ENCODE results near the gene ABCA12.

DNA sequence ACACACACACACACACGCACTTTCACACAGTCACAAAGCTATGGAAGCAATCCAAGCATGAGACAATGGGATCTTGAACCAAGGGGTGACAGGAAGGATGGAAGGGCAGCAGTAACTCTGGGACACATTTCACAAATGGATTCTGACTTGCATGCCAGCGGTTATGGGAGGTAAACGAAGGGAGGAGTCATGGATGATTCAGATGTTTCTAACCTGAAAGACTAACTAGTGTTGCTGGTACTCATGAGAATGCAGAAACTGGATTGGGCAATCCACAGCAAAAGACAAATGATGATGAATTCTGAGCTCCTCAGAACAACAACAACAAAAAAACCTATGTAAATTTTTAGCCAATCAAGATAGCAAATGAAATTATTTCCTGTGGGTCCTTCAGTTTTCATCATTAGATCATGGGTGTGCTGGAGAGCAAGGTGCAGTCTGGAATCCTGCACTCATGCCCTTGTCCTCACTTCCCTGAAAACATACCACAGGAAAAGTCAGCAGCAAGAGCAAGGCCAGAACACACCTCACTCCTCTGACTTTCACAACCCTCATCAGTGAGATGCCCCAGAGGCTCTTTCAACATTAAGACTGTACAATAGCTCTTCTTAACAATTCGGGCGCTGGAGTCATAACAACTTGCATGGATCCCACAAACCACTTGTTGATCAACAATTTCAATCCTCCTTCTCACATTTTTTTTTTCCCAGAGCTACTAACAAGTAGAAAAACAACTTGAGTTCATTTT lies 32.6 kb downstream of the ABCA12 start:
- TF ChIP-seq EP300 (IDR thresholded peaks at IDR 0.05; ENCODE audit: low read depth in 2 of 2, low read length in 2 of 2): no peak
- no peak for TF ChIP-seq EP300 (CRISPR knock-in tag; IDR thresholded peaks at IDR 0.05; ENCODE audit: borderline replicate concordance)
- TF ChIP-seq GTF2F1 (IDR thresholded peaks at IDR 0.05; ENCODE audit: low read length): no peak
- TF ChIP-seq MAFK (conservative IDR thresholded peaks at IDR 0.05 in 1 of 2, IDR thresholded peaks at IDR 0.05 in 1 of 2; ENCODE audit: low read length in 2 of 2): no peak
- no peak for TF ChIP-seq NONO (IDR thresholded peaks at IDR 0.05)
- TF ChIP-seq NONO (CRISPR knock-in tag; conservative IDR thresholded peaks at IDR 0.05): no peak
- no peak for TF ChIP-seq TGIF2 (CRISPR knock-in tag; IDR thresholded peaks at IDR 0.05)
- TF ChIP-seq ZSCAN29 (CRISPR knock-in tag; conservative IDR thresholded peaks at IDR 0.05): no peak
- TF ChIP-seq CHD4 (IDR thresholded peaks at IDR 0.05; ENCODE audit: borderline replicate concordance, low read length): no peak
- TF ChIP-seq ZFP37 (CRISPR knock-in tag; IDR thresholded peaks at IDR 0.05; ENCODE audit: borderline replicate concordance): no peak
- no peak for TF ChIP-seq ZNF138 (CRISPR knock-in tag; IDR thresholded peaks at IDR 0.05; ENCODE audit: low read depth)
- no peak for TF ChIP-seq TCF7L2 (IDR thresholded peaks at IDR 0.05; ENCODE audit: low read depth, low read length)
- TF ChIP-seq SOX5 (CRISPR knock-in tag; IDR thresholded peaks at IDR 0.05; ENCODE audit: borderline replicate concordance): no peak
- TF ChIP-seq, protein P1, sequence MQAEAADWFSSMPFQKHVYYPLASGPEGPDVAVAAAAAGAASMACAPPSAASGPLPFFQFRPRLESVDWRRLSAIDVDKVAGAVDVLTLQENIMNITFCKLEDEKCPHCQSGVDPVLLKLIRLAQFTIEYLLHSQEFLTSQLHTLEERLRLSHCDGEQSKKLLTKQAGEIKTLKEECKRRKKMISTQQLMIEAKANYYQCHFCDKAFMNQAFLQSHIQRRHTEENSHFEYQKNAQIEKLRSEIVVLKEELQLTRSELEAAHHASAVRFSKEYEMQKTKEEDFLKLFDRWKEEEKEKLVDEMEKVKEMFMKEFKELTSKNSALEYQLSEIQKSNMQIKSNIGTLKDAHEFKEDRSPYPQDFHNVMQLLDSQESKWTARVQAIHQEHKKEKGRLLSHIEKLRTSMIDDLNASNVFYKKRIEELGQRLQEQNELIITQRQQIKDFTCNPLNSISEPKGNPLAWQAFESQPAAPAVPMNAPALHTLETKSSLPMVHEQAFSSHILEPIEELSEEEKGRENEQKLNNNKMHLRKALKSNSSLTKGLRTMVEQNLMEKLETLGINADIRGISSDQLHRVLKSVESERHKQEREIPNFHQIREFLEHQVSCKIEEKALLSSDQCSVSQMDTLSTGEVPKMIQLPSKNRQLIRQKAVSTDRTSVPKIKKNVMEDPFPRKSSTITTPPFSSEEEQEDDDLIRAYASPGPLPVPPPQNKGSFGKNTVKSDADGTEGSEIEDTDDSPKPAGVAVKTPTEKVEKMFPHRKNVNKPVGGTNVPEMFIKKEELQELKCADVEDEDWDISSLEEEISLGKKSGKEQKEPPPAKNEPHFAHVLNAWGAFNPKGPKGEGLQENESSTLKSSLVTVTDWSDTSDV (CRISPR knock-in tag; IDR thresholded peaks at IDR 0.05): no peak

Data from HepG2 (cell line).